K562 (cell line): Measurements from ENCODE around the gene MRPL3. TPM values are rescaled to one million over a fixed set of nuclear protein-coding genes. Genes with fewer than 3 reads are reported as not detected.

ENCODE experiments used
- ARNT ChIP-seq, 2 experiments: fragments of 450-650 bp; IDR thresholded peaks; 2 replicates each; pipeline ENCODE4 v1.6.1; 2016; ENCODE audit warnings: mild to moderate bottlenecking in 1 of 2
- DACH1 ChIP-seq: fragments of 450-650 bp; IDR thresholded peaks from 2 replicates; pipeline ENCODE4 v1.6.1; 2018; ENCODE audit not compliant: partially characterized antibody
- ELF1 ChIP-seq: fragments of 200-800 bp; sonication (Bioruptor generic); IDR thresholded peaks from 2 replicates; pipeline ENCODE4 v1.6.1; 2016; ENCODE audit warnings: missing genetic modification characterization, missing compliant biosample characterization
- FIP1L1 ChIP-seq: fragments of 200-400 bp; formaldehyde crosslinking; IDR thresholded peaks from 2 replicates; pipeline ENCODE4 v1.6.1; 2018; ENCODE audit warnings: mild to moderate bottlenecking, low read depth, low read length; ENCODE audit not compliant: poor library complexity, severe bottlenecking
- FOXA1 ChIP-seq: fragments of 450-650 bp; IDR thresholded peaks from 2 replicates; pipeline ENCODE4 v1.6.1; 2016; ENCODE audit warnings: mild to moderate bottlenecking, borderline replicate concordance
- GTF2F1 ChIP-seq: IDR thresholded peaks from 2 replicates; pipeline ENCODE4 v1.6.1; 2011; ENCODE audit warnings: low read depth, low read length, improper control_type of control experiment
- NFE2 ChIP-seq: IDR thresholded peaks from 2 replicates; pipeline ENCODE4 v1.6.1; 2014; ENCODE audit warnings: antibody characterized with exemption, low read depth
- RFX1 ChIP-seq: fragments of 450-650 bp; IDR thresholded peaks from 2 replicates; pipeline ENCODE4 v1.6.1; 2016; ENCODE audit warnings: mild to moderate bottlenecking, moderate library complexity
- SRSF7 ChIP-seq: fragments of 200-400 bp; formaldehyde crosslinking; optimal IDR thresholded peaks from 2 replicates; pipeline ENCODE3; 2017; ENCODE audit warnings: mild to moderate bottlenecking, low read depth, low read length
- SRSF9 ChIP-seq: fragments of 200-400 bp; formaldehyde crosslinking; IDR thresholded peaks from 2 replicates; pipeline ENCODE4 v1.6.1; 2017; ENCODE audit warnings: low read depth, low read length, borderline replicate concordance
- SUPT5H ChIP-seq: fragments of 450-650 bp; IDR thresholded peaks from 2 replicates; pipeline ENCODE4 v1.6.1; 2016
- TCF3 ChIP-seq: sonication (generic); formaldehyde crosslinking; IDR thresholded peaks from 2 replicates; pipeline ENCODE4 v1.4.0; 2020; ENCODE audit warnings: mild to moderate bottlenecking, missing genetic modification reagents
- ZBTB7A ChIP-seq: IDR thresholded peaks from 2 replicates; pipeline ENCODE4 v1.6.1; 2011; ENCODE audit warnings: low read depth, mild to moderate bottlenecking, low read length, moderate library complexity, borderline replicate concordance; ENCODE audit not compliant: control insufficient read depth
- ZNF23 ChIP-seq: fragments of 250-450 bp; sonication (Bioruptor Pico); IDR thresholded peaks from 2 replicates; pipeline ENCODE4 v1.4.0; 2020; ENCODE audit warnings: mild to moderate bottlenecking
- ZNF239 ChIP-seq: fragments of 250-450 bp; sonication (Bioruptor Pico); IDR thresholded peaks from 2 replicates; pipeline ENCODE4 v1.4.0; 2020; ENCODE audit warnings: mild to moderate bottlenecking
- ZNF311 ChIP-seq: fragments of 250-450 bp; sonication (Bioruptor Pico); IDR thresholded peaks from 2 replicates; pipeline ENCODE4 v1.4.0; 2020; ENCODE audit warnings: mild to moderate bottlenecking, moderate library complexity
- ZNF408 ChIP-seq: fragments of 250-450 bp; sonication (Bioruptor Pico); IDR thresholded peaks from 2 replicates; pipeline ENCODE4 v1.4.0; 2020; ENCODE audit warnings: low read depth, mild to moderate bottlenecking, moderate library complexity
- ZNF644 ChIP-seq: fragments of 200-800 bp; sonication (Bioruptor generic); IDR thresholded peaks from 2 replicates; pipeline ENCODE4 v1.6.1; 2016; ENCODE audit warnings: low read depth, missing genetic modification characterization, missing compliant biosample characterization
- ZNF79 ChIP-seq: fragments of 250-450 bp; sonication (Bioruptor Pico); IDR thresholded peaks from 2 replicates; pipeline ENCODE4 v1.4.0; 2020; ENCODE audit warnings: low read depth, mild to moderate bottlenecking, moderate library complexity
- polyA plus RNA-seq, 8 experiments: library from polyadenylated mRNA; depleted of rRNA in 4 of 8; stranded (reverse) in 5 of 8; unstranded in 3 of 8; fragments of >200 nt; fragmentation: Nextera tagmentation in 2 of 8; fragmentation: Illumina TruSeq in 1 of 8; extraction: Ambion mirVana in 2 of 8; extraction: Trizol in 1 of 8; gene quantifications; 2 replicates each; pipeline versions ENCODE4 v1.2.1 to v1.2.3, GENCODE V29; 2011 to 2014; ENCODE audit warnings: inconsistent platforms in 1 of 8, missing spikeins in 1 of 8
- total RNA-seq, 7 experiments: library from RNA; depleted of rRNA in 6 of 7; stranded (reverse); fragments of >200 nt in 6 of 7; fragmentation: Illumina TruSeq in 2 of 7; extraction: Trizol in 2 of 7; gene quantifications; 2 replicates each; pipeline versions ENCODE4 v1.2.1 to v1.2.3, GENCODE V29; 2011 to 2021; ENCODE audit warnings: low replicate concordance in 1 of 7
- TF ChIP-seq, protein P1 (sequence below): fragments of 250-450 bp; sonication (Bioruptor Pico); IDR thresholded peaks from 2 replicates; pipeline ENCODE4 v1.5.0; 2021

MRPL3 gene
- total and polyA plus RNA-seq, 9 of the 15 experiments (the other 6 are each of a cell fraction or from before 2014, with no cell fraction given), result 81.7 to 340 (median 190) TPM

DNA sequence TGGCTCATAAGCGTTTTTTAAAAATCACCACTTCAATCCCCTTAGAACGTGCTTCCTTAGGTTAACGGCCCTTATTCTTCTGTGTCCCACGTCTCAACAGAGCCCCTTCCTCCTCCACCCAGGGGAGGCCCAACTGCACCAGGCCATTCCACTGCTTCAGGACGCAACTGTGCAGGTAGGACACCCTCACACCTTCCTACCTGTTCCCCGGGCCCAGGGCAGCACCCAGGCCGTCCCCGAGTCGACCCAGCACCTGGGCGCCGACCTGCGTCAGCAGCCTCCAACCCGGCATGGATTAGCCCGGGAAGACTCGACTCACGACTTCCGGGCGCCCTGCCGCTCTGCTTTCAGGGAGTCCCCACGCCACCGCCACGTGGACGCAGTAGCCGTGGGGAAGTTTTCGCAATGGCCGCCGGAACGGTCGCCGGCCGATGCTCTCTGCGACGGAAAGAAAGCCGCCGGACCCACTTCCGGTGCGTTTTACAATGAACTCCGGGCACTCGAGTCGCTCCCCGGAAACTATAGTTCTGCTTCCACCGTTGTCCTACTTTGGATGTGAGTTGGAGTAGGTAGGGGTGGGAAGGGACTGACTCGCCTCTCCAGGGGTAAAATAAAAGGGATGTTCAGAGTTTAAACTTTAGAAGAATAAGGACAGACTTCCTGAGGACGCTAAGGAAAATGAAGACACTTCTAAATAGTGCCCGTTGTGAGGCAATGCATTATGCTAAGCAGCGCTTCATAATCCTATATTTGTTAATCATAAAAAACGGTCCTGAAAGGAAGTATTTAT is at the start of gene MRPL3 (continued):
- TF ChIP-seq, protein P1, sequence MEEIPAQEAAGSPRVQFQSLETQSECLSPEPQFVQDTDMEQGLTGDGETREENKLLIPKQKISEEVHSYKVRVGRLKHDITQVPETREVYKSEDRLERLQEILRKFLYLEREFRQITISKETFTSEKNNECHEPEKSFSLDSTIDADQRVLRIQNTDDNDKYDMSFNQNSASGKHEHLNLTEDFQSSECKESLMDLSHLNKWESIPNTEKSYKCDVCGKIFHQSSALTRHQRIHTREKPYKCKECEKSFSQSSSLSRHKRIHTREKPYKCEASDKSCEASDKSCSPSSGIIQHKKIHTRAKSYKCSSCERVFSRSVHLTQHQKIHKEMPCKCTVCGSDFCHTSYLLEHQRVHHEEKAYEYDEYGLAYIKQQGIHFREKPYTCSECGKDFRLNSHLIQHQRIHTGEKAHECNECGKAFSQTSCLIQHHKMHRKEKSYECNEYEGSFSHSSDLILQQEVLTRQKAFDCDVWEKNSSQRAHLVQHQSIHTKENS (CRISPR knock-in tag), result no peak
- TF ChIP-seq RFX1 (no peak), ZNF408 (CRISPR knock-in tag) (no peak), ELF1 (tag) (no peak; the same call in 1 of the 2 replicates), ZNF644 (tag) (no peak), GTF2F1 (no peak), SUPT5H (peak; percentile 65), SRSF7 (no peak), FIP1L1 (no peak), NFE2 (no peak), ARNT (IDR thresholded peaks at IDR 0.05) (no peak; a peak in 1 of 4 replicates), FOXA1 (no peak), SRSF9 (no peak), DACH1 (no peak), ZBTB7A (no peak), ZNF239 (CRISPR knock-in tag) (no peak; the same call in 1 of the 2 replicates), ZNF23 (CRISPR knock-in tag) (no peak), ZNF79 (CRISPR knock-in tag) (no peak), TCF3 (CRISPR knock-in tag) (no peak), ZNF311 (CRISPR knock-in tag) (no peak)
